CD4-positive, alpha-beta T cell treated with Interferon gamma for 1 hour (primary cell): ENCODE results near the gene PCDHGA7.
"Not testable (repeated sequence)": the region's sequence is repeated elsewhere in the genome, so short reads cannot be mapped to it uniquely, and the experiment has no call there.

Experiments
- DNase-seq: peaks from one replicate; pipeline ENCODE4 v3.0.0-alpha.2; 2020

The PCDHGA7 gene

DNA sequence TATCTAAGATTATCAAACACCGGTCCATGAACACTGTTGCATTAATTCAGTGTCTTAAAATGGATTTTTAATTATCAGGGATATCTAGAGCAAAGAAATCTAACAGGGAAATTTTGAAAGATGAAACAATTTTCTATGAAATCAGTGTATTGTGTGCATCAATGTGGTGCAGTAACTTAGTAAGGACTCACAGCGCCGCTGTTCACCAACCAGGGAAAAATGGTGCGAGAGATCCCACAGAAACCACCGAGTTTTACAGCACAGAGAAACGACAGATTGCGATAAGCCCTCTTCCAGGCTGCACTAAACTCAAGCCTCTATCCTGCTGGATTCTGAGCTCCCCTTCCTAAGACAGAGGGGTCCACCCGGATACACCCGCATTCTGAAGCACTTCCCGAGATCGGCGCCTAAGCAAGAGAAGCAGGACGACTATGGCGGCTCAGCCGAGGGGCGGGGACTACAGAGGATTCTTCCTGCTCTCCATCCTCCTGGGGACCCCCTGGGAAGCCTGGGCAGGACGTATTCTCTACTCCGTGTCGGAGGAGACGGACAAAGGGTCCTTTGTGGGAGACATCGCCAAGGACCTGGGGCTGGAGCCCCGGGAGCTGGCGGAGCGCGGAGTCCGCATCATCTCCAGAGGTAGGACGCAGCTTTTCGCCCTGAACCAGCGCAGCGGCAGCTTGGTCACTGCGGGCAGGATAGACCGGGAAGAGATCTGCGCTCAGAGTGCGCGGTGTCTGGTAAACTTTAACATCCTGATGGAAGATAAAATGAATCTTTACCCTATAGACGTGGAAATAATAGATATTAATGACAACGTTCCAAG, at the start of gene PCDHGA7:
Gene PCDHGA7, plus strand, starts transcription at position 274 of the 826 bp plus-strand sequence. Its CDS starts 158 bp downstream, at position 432.
- DNase-seq = no peak

DNA sequence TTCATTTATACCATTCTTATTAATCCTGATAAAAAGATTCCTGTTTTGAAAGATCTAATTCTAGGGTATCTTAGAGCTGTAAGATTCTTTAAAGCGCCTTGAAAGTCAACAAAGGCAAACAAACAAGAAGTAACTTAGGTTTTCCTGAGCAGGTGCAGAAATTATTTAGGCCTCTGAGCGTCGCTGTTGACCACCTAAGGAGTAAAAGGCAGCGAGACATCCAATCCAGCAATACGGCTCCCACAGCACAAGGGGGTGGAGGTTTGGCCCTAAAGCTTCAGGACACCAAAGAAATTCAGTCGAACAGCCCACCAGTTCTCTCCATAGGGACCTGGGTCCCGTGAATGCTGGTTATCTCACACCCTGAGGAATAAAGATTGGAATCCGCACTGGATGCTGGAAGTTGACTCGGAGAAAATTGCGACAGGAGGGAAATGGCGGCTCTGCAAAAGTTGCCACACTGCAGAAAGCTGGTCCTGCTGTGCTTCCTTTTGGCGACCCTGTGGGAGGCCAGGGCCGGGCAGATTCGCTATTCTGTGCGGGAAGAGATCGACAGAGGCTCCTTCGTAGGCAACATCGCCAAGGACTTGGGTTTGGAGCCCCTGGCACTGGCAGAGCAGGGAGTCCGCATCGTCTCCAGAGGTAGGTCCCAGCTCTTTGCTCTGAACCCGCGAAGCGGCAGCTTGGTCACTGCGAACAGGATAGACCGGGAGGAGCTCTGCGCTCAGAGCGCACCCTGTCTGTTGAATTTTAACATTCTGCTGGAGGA, 43.8 kb upstream of the PCDHGA7 start, which contains the start of gene PCDHGA2:
Gene PCDHGA2, plus strand, starts transcription at position 223 of the 769 bp plus-strand sequence.
- no peak for DNase-seq

DNA sequence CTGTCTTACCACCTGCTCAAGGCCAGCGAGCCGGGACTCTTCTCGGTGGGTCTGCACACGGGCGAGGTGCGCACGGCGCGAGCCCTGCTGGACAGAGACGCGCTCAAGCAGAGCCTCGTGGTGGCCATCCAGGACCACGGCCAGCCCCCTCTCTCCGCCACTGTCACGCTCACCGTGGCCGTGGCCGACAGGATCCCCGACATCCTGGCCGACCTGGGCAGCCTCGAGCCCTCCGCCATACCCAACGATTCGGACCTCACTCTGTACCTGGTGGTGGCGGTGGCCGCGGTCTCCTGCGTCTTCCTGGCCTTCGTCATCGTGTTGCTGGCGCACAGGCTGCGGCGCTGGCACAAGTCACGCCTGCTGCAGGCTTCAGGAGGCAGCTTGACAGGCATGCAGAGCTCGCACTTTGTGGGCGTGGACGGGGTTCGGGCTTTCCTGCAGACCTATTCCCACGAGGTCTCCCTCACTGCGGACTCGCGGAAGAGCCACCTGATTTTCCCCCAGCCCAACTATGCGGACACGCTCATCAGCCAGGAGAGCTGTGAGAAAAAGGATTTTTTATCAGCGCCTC, 41.7 kb upstream of the PCDHGA7 start:
- DNase-seq = not testable (repeated sequence)

DNA sequence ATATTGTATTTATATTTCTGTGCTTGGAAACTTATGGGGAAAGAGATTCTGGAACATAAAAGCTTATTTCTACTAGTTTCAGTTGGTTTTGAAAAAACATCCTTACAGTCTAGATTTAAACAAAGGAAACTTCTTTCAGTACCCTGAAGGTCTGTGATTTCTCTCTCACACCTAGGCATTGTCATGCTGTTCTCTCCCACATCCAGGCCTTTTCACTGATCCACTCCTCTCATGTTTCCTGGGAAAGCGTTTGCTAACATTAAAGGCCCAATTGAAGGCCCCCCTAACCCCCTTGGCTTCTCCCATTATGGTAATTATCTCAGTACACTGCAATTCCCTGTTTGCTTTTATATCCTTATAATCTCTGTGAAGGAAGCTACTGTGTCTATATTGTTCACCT, 39.8 kb upstream of the PCDHGA7 start:
- no peak for DNase-seq

DNA sequence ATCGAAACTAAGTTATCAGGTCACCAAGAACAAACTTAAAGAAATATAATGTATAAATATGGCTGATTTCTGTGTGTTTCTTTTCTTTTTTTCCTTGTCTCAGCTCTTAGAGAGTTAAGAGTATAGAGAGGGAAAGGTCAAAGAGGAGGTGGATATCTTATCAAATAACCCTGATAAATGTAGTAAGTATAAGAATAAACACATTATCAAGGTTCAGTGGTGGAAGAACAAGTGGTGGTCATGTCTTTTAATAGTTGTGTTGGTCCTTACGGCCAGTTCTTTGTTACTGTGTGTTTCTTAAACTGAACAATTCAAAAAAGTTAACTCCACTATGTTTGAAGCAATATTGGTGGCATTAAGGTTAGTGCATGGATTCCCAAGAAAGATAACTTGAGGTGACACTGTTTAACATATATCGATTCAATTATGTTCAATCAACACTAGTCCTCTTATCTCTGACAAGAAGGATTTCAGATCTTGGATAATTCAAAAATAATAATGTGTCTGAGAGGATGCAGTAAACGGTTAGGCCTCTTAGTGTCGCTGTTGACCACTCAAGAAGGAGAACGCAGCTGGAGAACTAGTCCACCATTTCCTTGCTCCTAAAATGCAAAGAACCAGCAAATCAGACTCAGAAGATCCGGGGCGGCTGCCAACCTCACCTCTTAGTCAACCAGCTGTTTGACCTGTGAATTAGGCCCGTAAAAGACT, 39.1 kb upstream of the PCDHGA7 start, which contains the start of gene PCDHGA3:
Gene PCDHGA3, plus strand, starts transcription at position 588 of the 711 bp plus-strand sequence. CDS start 205 bp downstream, outside the sequence.
- no peak for DNase-seq

DNA sequence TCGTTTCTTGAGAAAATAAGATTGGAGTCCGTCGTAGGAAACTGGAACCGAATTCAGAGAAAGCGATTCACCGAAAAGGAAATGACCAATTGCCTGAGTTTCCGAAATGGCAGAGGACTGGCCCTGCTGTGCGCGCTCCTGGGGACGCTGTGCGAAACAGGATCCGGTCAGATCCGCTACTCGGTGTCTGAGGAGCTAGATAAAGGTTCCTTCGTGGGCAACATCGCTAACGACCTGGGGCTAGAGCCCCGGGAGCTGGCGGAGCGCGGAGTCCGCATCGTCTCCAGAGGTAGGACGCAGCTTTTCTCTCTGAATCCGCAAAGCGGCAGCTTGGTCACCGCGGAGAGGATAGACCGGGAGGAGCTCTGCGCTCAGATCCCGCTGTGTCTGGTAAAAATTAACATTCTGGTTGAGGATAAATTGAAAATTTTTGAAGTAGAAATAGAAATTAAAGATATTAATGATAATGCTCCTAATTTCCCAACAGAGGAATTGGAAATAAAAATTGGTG, 38.5 kb upstream of the PCDHGA7 start:
- DNase-seq = no peak

DNA sequence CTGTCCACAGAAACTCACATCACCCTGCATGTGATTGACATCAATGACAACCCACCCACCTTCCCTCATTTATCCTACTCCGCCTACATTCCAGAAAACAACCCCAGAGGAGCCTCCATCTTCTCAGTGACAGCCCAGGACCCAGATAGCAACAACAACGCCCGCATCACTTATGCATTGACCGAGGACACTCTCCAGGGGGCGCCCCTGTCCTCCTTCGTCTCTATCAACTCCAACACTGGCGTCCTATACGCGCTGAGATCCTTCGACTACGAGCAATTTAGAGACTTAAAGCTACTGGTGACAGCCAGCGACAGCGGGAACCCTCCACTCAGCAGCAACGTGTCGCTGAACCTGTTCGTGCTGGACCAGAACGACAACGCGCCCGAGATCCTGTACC, 37.2 kb upstream of the PCDHGA7 start:
- no peak for DNase-seq

DNA sequence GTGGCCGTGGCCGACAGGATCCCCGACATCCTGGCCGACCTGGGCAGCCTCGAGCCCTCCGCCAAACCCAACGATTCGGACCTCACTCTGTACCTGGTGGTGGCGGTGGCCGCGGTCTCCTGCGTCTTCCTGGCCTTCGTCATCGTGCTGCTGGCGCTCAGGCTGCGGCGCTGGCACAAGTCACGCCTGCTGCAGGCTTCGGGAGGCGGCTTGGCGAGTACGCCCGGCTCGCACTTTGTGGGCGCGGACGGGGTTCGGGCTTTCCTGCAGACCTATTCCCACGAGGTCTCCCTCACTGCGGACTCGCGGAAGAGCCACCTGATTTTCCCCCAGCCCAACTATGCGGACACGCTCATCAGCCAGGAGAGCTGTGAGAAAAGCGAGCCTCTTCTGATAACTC, 36.5 kb upstream of the PCDHGA7 start:
- DNase-seq = not testable (repeated sequence)

DNA sequence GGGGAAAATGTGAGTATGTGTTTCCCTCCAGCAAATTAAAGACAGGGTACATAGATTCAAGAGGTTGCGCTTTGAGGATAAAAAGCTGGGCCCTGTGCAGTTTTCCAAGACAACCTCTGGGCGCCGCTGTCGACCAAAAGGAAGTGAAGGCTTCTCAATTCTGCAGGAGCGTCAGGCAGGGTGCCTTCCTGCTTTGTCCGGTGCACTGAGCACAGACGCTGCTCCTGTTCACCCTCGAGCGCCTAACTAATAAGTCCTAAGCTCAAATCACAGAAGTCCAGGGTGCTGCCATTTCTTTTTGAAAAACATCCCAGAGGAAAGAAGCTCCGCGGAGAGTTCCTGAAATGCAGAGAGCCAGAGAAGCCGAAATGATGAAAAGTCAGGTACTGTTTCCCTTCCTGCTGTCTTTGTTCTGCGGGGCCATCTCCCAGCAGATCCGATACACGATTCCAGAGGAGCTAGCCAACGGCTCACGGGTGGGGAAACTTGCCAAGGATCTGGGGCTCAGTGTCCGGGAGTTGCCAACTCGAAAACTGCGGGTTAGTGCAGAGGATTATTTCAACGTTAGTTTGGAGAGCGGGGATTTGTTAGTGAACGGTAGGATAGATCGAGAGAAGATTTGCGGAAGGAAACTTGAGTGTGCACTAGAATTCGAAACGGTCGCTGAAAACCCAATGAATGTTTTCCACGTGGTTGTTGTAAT, 32.5 kb upstream of the PCDHGA7 start, which contains the start of gene PCDHGB1:
Gene PCDHGB1, plus strand, starts transcription at position 183 of the 703 bp plus-strand sequence. Its CDS starts 162 bp downstream, at position 345.
- no peak for DNase-seq

DNA sequence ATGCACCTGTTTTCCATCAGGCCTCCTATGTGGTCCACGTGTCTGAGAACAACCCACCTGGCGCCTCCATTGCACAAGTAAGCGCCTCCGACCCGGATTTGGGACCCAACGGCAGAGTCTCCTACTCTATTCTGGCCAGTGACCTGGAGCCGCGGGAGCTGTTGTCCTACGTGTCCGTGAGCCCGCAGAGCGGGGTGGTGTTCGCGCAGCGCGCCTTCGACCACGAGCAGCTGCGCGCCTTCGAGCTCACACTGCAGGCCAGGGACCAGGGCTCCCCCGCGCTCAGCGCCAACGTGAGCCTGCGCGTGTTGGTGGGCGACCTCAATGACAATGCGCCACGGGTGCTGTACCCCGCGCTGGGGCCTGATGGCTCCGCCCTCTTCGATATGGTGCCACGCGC, 31.0 kb upstream of the PCDHGA7 start:
- no peak for DNase-seq

DNA sequence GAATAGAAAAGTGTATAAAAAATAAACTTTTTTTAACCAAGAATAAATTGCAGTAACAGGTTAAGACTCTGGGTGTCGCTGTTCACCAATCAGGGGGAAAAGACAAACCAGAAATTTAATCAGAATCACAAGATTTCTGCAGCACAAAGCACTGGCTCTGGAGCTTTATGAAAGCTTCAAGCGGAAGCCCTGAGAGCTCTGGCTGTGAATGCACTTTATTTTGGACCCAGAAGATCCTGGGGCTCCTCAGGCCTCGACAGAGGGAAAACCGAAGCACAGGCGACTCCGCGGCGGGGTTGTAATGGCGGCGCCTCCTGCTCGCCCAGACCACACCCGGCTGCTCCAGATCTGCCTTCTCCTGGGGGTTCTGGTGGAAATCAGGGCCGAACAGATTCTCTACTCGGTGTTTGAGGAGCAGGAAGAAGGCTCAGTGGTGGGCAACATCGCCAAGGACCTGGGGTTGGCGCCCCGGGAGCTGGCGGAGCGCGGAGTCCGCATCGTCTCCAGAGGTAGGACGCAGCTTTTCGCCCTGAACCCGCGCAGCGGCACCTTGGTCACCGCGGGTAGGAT, 27.6 kb upstream of the PCDHGA7 start, which contains the start of gene PCDHGA4:
Gene PCDHGA4, plus strand, starts transcription at position 122 of the 570 bp plus-strand sequence. Its CDS starts 87 bp downstream, at position 209.
- DNase-seq = no peak

DNA sequence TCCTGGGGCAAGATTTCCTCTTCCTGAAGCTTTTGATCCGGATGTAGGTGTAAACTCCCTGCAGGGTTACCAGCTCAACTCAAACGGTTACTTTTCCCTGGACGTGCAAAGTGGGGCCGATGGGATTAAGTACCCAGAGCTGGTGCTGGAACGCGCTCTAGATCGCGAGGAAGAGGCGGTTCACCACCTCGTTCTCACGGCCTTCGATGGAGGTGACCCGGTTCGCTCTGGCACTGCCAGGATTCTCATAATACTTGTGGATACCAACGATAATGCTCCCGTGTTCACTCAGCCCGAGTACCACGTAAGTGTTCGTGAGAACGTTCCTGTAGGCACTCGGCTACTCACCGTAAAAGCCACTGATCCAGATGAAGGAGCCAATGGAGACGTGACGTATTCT, 26.9 kb upstream of the PCDHGA7 start:
- no peak for DNase-seq

DNA sequence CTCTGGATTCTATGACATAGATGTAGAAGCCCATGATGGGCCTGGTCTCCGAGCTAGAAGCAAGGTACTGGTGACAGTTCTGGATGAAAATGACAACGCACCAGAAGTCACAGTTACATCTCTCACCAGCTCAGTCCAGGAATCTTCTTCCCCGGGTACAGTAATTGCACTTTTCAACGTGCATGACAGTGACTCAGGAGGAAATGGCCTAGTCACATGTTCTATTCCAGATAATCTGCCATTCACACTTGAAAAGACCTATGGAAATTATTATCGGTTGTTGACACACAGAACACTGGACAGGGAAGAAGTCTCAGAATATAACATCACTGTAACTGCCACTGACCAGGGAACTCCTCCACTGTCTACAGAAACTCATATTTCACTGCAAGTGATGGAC, 26.4 kb upstream of the PCDHGA7 start:
- no peak for DNase-seq

DNA sequence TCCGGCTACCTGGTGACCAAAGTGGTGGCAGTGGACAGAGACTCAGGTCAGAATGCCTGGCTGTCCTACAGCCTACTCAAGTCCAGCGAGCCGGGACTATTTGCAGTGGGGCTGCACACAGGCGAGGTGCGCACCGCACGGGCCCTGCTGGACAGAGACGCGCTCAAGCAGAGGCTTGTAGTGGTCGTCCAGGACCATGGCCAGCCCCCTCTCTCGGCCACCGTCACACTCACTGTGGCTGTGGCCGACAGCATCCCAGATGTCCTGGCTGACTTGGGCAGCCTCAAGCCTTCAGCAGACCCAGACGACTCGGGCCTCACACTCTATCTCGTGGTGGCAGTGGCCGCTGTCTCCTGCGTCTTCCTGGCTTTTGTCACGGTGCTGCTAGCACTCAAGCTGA, 25.6 kb upstream of the PCDHGA7 start:
- DNase-seq = no peak

DNA sequence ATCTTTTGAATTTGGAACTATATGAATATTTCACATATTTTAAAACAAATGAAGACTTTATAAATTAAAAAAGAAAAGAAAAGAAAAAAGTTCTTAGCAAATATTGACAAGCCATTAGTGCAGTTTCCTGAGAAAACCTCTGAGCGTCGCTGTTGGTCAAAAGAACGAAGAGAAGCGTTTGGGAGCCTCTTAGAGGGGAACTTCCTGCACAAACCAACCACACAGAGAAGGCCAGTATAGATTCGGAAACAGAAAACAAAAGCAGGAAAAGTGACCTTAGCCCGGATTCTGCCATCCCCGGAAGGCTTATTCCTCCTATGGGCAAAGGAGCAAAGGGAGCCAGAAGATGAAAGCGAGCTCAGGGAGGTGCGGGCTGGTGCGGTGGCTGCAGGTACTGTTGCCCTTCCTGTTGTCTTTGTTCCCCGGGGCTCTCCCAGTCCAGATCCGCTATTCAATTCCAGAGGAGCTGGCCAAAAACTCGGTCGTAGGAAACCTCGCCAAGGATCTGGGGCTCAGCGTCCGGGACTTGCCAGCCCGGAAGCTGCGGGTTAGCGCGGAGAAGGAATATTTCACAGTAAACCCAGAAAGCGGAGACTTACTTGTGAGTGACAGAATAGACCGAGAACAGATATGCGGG, 22.6 kb upstream of the PCDHGA7 start, which contains the start of gene PCDHGB2:
Gene PCDHGB2, plus strand, starts transcription at position 205 of the 637 bp plus-strand sequence. Its CDS starts 142 bp downstream, at position 347.
- DNase-seq = no peak

DNA sequence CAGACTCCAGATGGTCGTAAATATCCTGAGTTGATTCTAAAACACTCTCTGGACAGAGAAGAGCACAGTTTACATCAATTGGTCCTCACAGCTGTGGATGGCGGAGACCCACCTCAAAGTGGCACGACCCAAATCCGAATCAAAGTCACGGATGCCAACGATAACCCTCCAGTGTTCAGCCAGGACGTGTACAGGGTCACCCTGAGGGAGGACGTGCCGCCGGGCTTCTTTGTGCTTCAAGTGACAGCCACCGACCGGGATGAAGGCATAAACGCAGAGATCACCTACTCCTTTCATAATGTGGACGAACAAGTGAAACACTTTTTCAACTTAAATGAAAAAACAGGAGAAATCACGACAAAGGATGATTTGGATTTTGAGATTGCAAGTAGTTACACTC, 21.9 kb upstream of the PCDHGA7 start:
- DNase-seq = no peak

DNA sequence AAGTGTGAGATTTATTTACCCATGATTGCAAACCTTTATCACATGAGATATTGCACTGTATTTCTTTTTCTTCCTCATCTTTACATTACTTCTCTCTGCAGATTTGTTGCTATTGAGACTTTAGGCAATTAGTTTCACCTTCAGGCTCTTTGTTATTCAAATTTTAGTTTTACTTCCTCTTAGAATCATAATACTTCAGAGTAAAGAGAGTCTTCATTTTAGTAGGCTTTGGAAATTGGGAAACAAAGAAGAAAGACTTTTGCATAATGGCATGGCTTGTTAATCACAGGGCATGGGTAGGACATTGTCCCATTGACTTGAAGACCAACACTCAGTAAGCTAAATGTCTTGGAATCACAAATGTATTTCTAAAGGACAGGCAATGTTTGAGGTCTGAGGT, 19.8 kb upstream of the PCDHGA7 start:
- DNase-seq = no peak

DNA sequence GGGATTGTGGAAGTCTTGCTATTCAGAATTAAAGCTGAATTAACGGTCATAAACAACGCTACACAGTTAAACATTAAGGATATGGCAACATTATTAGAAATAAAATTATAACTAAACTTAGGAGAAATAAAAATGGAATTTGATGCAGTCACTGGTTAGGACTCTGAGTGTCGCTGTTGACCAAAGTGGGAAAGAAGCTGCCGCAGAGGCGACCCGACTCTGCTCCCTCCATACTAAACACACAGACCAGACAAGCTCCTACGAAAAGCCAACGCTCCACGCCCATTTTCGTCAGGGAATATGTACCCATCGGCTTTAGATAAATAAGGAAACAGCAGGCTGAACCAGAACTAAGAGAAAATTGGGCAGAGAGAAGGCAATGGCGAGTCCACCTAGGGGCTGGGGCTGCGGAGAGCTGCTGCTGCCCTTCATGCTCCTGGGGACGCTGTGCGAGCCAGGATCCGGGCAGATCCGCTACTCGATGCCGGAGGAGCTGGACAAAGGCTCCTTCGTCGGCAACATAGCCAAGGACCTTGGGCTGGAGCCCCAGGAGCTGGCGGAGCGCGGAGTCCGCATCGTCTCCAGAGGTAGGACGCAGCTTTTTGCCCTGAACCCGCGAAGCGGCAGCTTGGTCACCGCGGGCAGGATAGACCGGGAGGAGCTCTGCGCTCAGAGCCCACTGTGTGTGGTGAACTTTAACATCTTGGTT, 18.4 kb upstream of the PCDHGA7 start, which contains the start of gene PCDHGA5:
Gene PCDHGA5, plus strand, starts transcription at position 211 of the 709 bp plus-strand sequence. Its CDS starts 169 bp downstream, at position 380.
- no peak for DNase-seq

DNA sequence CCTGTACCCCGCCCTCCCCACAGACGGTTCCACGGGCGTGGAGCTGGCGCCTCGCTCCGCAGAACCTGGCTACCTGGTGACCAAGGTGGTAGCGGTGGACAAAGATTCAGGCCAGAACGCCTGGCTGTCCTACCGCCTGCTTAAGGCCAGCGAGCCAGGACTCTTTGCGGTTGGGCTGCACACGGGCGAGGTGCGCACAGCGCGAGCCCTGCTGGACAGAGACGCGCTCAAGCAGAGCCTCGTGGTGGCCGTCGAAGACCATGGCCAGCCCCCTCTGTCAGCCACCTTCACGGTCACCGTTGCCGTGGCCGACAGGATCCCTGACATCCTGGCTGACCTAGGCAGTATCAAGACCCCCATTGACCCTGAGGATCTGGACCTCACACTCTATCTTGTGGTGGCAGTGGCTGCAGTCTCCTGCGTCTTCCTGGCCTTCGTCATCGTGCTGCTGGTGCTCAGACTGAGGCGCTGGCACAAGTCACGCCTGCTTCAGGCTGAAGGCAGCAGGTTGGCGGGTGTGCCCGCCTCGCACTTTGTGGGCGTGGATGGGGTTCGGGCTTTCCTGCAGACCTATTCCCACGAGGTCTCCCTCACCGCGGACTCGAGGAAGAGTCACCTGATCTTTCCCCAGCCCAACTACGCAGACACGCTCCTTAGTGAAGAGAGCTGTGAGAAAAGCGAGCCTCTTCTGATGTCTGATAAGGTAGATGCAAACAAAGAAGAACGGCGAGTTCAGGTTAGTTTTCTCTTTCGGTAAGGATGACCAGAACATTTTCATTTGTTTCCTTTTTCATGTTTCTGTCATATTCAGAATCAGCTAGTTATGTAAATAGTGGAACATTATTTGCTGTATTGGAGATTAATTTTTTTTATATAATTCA, 16.3 kb upstream of the PCDHGA7 start:
- no peak for DNase-seq
